HL-60 (cell line): Measurements from ENCODE around the gene CNTNAP2.

Experiments used
- CTCF ChIP-seq: IDR thresholded peaks from one replicate; pipeline ENCODE4 v1.5.1; 2011; ENCODE audit warnings: low read length, control low read depth, inconsistent platforms; ENCODE audit not compliant: insufficient read depth
- POLR2AphosphoS5 ChIP-seq: IDR thresholded peaks from 2 replicates; pipeline ENCODE4 v1.6.1; 2012; ENCODE audit warnings: low read depth
- REST ChIP-seq: IDR thresholded peaks from 2 replicates; pipeline ENCODE4 v1.6.1; 2012; ENCODE audit warnings: low read depth; ENCODE audit not compliant: insufficient replicate concordance
- SPI1 ChIP-seq: IDR thresholded peaks from 2 replicates; pipeline ENCODE4 v1.6.1; 2012; ENCODE audit warnings: low read depth, mild to moderate bottlenecking, borderline replicate concordance

DNA sequence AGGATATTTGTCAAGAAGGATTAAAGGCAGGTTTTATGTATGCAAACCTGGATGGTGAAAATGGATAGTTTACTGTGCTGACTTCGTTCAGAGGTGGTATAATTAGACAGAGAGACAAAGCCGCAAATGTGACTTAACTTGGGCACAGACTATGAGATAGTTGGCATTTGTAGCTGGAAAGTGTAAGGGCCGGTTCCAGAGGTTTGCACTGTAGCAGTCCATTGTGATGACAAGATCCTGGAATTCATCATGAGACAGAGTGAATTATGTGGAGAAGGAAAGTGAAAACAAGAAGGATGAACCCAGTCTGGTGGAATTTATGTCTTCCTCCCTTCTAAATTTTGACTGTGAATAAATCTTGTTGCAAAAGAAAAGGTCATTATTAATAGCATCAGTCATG, 139.0 kb downstream of the CNTNAP2 start:
- TF ChIP-seq CTCF = no peak
- no peak for TF ChIP-seq POLR2AphosphoS5
- no peak for TF ChIP-seq REST
- no peak for TF ChIP-seq SPI1
